Muscle layer of duodenum (tissue), 2 donors: ENCODE data around the gene CLCN6.

Experiments
- H3K27ac ChIP-seq: one replicate; pipeline ENCODE4 v1.7.0; 2013; ENCODE audit warnings: mild to moderate bottlenecking, low read length
- H3K27me3 ChIP-seq: one replicate; pipeline ENCODE4 v1.7.0; 2013; ENCODE audit warnings: low read depth, mild to moderate bottlenecking, control low read depth, low read length
- H3K36me3 ChIP-seq, 2 donors: one replicate each; pipeline ENCODE4 v1.7.0; 2013; ENCODE audit warnings: low read length in 2 of 2, control low read depth in 1 of 2, mild to moderate bottlenecking in 1 of 2; ENCODE audit not compliant: insufficient read depth in 2 of 2, control insufficient read depth in 1 of 2
- H3K4me1 ChIP-seq, 2 donors: one replicate each; pipeline ENCODE4 v1.7.0; 2013; ENCODE audit warnings: low read length in 2 of 2, mild to moderate bottlenecking in 2 of 2, control low read depth in 1 of 2, moderate library complexity in 1 of 2; ENCODE audit not compliant: insufficient read depth in 2 of 2, control insufficient read depth in 1 of 2
- H3K4me3 ChIP-seq, 2 donors: one replicate each; pipeline ENCODE4 v1.7.0; 2013; ENCODE audit warnings: low read length in 2 of 2, low read depth in 1 of 2, mild to moderate bottlenecking in 1 of 2
- H3K9me3 ChIP-seq, 2 donors: one replicate each; pipeline ENCODE4 v1.7.0; 2013; ENCODE audit warnings: low read length in 2 of 2, control low read depth in 1 of 2, mild to moderate bottlenecking in 1 of 2; ENCODE audit not compliant: control insufficient read depth in 1 of 2
- donor health status: healthy.

CLCN6 gene, protein sequence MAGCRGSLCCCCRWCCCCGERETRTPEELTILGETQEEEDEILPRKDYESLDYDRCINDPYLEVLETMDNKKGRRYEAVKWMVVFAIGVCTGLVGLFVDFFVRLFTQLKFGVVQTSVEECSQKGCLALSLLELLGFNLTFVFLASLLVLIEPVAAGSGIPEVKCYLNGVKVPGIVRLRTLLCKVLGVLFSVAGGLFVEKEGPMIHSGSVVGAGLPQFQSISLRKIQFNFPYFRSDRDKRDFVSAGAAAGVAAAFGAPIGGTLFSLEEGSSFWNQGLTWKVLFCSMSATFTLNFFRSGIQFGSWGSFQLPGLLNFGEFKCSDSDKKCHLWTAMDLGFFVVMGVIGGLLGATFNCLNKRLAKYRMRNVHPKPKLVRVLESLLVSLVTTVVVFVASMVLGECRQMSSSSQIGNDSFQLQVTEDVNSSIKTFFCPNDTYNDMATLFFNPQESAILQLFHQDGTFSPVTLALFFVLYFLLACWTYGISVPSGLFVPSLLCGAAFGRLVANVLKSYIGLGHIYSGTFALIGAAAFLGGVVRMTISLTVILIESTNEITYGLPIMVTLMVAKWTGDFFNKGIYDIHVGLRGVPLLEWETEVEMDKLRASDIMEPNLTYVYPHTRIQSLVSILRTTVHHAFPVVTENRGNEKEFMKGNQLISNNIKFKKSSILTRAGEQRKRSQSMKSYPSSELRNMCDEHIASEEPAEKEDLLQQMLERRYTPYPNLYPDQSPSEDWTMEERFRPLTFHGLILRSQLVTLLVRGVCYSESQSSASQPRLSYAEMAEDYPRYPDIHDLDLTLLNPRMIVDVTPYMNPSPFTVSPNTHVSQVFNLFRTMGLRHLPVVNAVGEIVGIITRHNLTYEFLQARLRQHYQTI

DNA sequence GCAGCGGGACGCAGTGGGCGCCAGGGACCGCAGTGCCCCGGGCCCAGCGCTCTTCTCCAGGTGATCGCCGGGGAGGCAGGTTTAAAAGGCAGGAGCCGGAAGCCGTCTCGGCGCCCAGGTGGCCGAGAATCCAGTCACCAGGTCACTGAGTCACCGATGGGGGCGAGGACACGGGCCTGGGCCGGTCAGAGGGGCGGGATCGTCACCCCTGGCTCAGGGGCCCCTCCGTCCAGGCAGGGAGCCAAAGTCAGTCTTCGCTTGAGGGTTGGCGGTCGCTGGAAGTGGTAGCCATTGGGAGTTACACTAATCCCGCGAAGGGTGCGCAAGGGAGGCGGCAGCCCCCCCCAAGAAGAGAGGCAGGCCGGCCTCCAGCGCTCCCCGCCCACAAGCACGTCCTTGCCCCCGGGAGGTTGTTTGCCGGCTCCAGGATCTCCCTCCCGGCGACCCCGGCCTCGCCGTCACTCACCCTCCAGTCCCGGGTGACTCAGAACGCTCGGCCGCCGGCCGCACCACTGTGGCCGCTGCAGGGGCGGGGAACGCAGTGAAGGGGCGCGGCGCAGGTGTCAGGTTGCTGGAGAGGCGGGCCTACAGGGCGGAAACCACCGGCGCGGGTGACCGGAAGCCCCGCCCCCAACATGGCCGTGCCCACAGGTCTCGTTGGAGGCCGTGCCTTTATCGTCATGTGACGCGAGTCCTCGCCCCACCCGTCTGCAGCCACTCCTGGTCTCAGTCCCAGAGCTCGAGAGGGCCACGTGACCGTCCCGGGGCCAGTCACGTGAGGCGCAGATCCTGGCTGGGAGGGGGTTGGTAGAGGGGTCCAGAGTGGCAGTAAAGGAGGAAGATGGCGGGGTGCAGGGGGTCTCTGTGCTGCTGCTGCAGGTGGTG, at the start of gene CLCN6, which contains the start of gene MTHFR:
TSS of gene CLCN6 (plus strand) at position 770 of the 885 bp plus-strand sequence. CDS start at position 842, 72 bp downstream.
TSS of gene MTHFR (minus strand) at position 543 of the 885 bp plus-strand sequence. CDS start 2,848 bp downstream, outside the sequence.
- H3K27ac ChIP-seq, result peak within 1 kb of the TSS; percentile 92
- H3K4me1 ChIP-seq, result peaks cover 20 to 63% of the 10 kb centered on the region in 2 donors
- H3K9me3 ChIP-seq, result no peaks in the 10 kb centered on the region
- peaks cover 3 to 13% of the 10 kb centered on the region in 2 donors for H3K36me3 ChIP-seq
- no peaks in the 10 kb centered on the region for H3K27me3 ChIP-seq
- H3K4me3 ChIP-seq, result peak within 1 kb of the TSS; percentile 64 to 86

GRCh38 chr1:11757047-11757446, 48.9 kb upstream of the CLCN6 start:
- no peak overlapping the region for H3K27ac ChIP-seq
- no peaks in the 10 kb centered on the region for H3K9me3 ChIP-seq
- H3K4me1 ChIP-seq, result no peaks in the 10 kb centered on the region
- no peaks in the 10 kb centered on the region for H3K36me3 ChIP-seq
- no peak overlapping the region for H3K4me3 ChIP-seq
- peaks cover 3% of the 10 kb centered on the region for H3K27me3 ChIP-seq

- Histone ChIP-seq H3K9me3 (no peaks in the 10 kb centered on the region), H3K4me3 (no peak overlapping the region), H3K27ac (no peak overlapping the region), H3K4me1 (no peaks in the 10 kb centered on the region), H3K27me3 (peaks cover 8% of the 10 kb centered on the region), H3K36me3 (no peaks in the 10 kb centered on the region)
These were observed 46.2 kb upstream of the CLCN6 start for GRCh38 chr1:11759791-11760190.

GRCh38 chr1:11761285-11761684, 44.7 kb upstream of the CLCN6 start:
- Histone ChIP-seq H3K36me3 (no peaks in the 10 kb centered on the region), H3K27me3 (peaks cover 8% of the 10 kb centered on the region), H3K9me3 (no peaks in the 10 kb centered on the region), H3K27ac (no peak overlapping the region), H3K4me1 (no peaks in the 10 kb centered on the region), H3K4me3 (no peak overlapping the region)

GRCh38 chr1:11761988-11762406, 44.0 kb upstream of the CLCN6 start, which contains the start of gene C1orf167:
Gene C1orf167 (plus strand): TSS chr1:11762193. CDS start chr1:11764401, 2,208 bp downstream.
- no peaks in the 10 kb centered on the region for H3K9me3 ChIP-seq
- H3K27me3 ChIP-seq, result peaks cover 8% of the 10 kb centered on the region
- no peak within 1 kb of the TSS for H3K4me3 ChIP-seq
- no peaks in the 10 kb centered on the region for H3K4me1 ChIP-seq
- no peaks in the 10 kb centered on the region for H3K36me3 ChIP-seq
- H3K27ac ChIP-seq, result no peak within 1 kb of the TSS

- Histone ChIP-seq H3K27ac (no peak overlapping the region), H3K36me3 (no peaks in the 10 kb centered on the region), H3K9me3 (no peaks in the 10 kb centered on the region), H3K4me3 (no peak overlapping the region), H3K27me3 (peaks cover 8% of the 10 kb centered on the region), H3K4me1 (no peaks in the 10 kb centered on the region)
These were observed 41.9 kb upstream of the CLCN6 start for GRCh38 chr1:11764115-11764514.

DNA sequence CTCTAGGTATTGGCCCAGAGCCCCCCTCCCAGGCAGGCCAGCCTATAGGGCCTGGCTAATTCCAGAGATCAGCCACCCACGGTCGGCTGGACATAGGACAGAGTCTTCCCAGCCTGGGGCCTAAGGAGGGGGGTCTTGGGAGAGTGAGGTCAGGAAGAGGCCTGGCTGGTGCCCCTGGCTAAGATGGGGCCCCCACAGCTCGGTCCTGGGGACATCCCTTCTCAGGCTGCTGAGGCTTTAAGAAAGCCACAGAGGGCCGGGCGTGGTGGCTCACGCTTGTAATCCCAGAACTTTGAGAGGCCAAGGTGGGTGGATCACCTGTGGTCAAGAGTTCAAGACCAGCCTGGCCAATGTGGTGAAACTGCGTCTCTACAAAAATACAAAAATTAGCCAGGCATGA, 41.5 kb upstream of the CLCN6 start:
- Histone ChIP-seq H3K36me3 (no peaks in the 10 kb centered on the region), H3K27ac (no peak overlapping the region), H3K4me3 (no peak overlapping the region), H3K9me3 (no peaks in the 10 kb centered on the region), H3K4me1 (no peaks in the 10 kb centered on the region), H3K27me3 (peaks cover 8% of the 10 kb centered on the region)

GRCh38 chr1:11765661-11766428, 40.1 kb upstream of the CLCN6 start:
- Histone ChIP-seq H3K4me3 (no peak overlapping the region), H3K36me3 (no peaks in the 10 kb centered on the region), H3K4me1 (no peaks in the 10 kb centered on the region), H3K27me3 (peaks cover 8% of the 10 kb centered on the region), H3K9me3 (no peaks in the 10 kb centered on the region), H3K27ac (no peak overlapping the region)

- Histone ChIP-seq H3K27me3 (peaks cover 8% of the 10 kb centered on the region), H3K4me1 (no peaks in the 10 kb centered on the region), H3K9me3 (no peaks in the 10 kb centered on the region)
These were observed 39.6 kb upstream of the CLCN6 start for GRCh38 chr1:11766429-11766776.

GRCh38 chr1:11767922-11768704, 37.9 kb upstream of the CLCN6 start:
- Histone ChIP-seq H3K27me3 (peaks cover 4% of the 10 kb centered on the region), H3K9me3 (no peaks in the 10 kb centered on the region), H3K4me1 (no peaks in the 10 kb centered on the region), H3K36me3 (no peaks in the 10 kb centered on the region), H3K4me3 (no peak overlapping the region), H3K27ac (no peak overlapping the region)

More at GRCh38 chr1:11766429-11766776, 39.6 kb upstream of the CLCN6 start:
- Histone ChIP-seq H3K4me3 (no peak overlapping the region), H3K27ac (no peak overlapping the region), H3K36me3 (no peaks in the 10 kb centered on the region)
